Measurements from ENCODE around the gene MB. TPM values are rescaled to one million over a fixed set of nuclear protein-coding genes. Genes with fewer than 3 reads are reported as not detected.
A peak's percentile ranks its signal among the peaks of the same experiment; 100 is the strongest.

MB gene
- total RNA-seq, 1 donor from 2014 or later = not detected

- FAIRE-seq (no peak), DNase-seq (ENCODE audit: low spot score in 2 of 2) (no peak)
Measured at GRCh38 chr22:35599364-35599763, 17.8 kb downstream of the MB start.

- FAIRE-seq (no peak), DNase-seq (ENCODE audit: low spot score in 2 of 2) (no peak)
Measured at GRCh38 chr22:35598396-35598710, 18.8 kb downstream of the MB start.

- no peak for FAIRE-seq
- DNase-seq (ENCODE audit: low spot score in 2 of 2) = no peak
Measured at GRCh38 chr22:35597692-35598395, 19.3 kb downstream of the MB start.

GRCh38 chr22:35596821-35597220 lies 20.3 kb downstream of the MB start:
- DNase-seq (ENCODE audit: low spot score in 2 of 2) (no peak), FAIRE-seq (no peak)

- no peak for DNase-seq (ENCODE audit: low spot score in 2 of 2)
- FAIRE-seq = no peak
Measured at GRCh38 chr22:35594686-35595085, 22.4 kb downstream of the MB start.

- FAIRE-seq (no peak), DNase-seq (ENCODE audit: low spot score in 2 of 2) (no peak)
Measured at GRCh38 chr22:35593891-35594470, 23.1 kb downstream of the MB start.

GRCh38 chr22:35593071-35593890 lies 23.8 kb downstream of the MB start:
- DNase-seq (ENCODE audit: low spot score in 2 of 2) = no peak
- no peak for FAIRE-seq

GRCh38 chr22:35592418-35592967 lies 24.6 kb downstream of the MB start:
- DNase-seq (ENCODE audit: low spot score in 2 of 2) (no peak), FAIRE-seq (no peak)

- DNase-seq (ENCODE audit: low spot score in 2 of 2) (no peak), FAIRE-seq (no peak)
Measured at GRCh38 chr22:35591714-35592417, 25.3 kb downstream of the MB start.

GRCh38 chr22:35590634-35591295 lies 26.4 kb downstream of the MB start:
- DNase-seq (ENCODE audit: low spot score in 2 of 2) = no peak
- no peak for FAIRE-seq

- no peak for FAIRE-seq
- DNase-seq (ENCODE audit: low spot score in 2 of 2) = no peak
Measured at GRCh38 chr22:35589756-35590093, 27.4 kb downstream of the MB start.

- no peak for FAIRE-seq
- DNase-seq (ENCODE audit: low spot score in 2 of 2) = no peak
Measured at GRCh38 chr22:35589071-35589755, 27.9 kb downstream of the MB start.

- DNase-seq (ENCODE audit: low spot score in 2 of 2) = no peak
- no peak for FAIRE-seq
Measured at GRCh38 chr22:35587896-35588295, 29.2 kb downstream of the MB start.

GRCh38 chr22:35587447-35587870 lies 29.7 kb downstream of the MB start:
- no peak for FAIRE-seq
- DNase-seq (ENCODE audit: low spot score in 2 of 2) = no peak

- FAIRE-seq (no peak), DNase-seq (ENCODE audit: low spot score in 2 of 2) (no peak)
Measured at GRCh38 chr22:35586771-35587170, 30.4 kb downstream of the MB start.

GRCh38 chr22:35582861-35583670 lies 34.1 kb downstream of the MB start:
- peak; percentile 66 to 88 for DNase-seq (ENCODE audit: low spot score in 2 of 2)
- no peak for FAIRE-seq

- DNase-seq (ENCODE audit: low spot score in 2 of 2) (no peak), FAIRE-seq (no peak)
Measured at GRCh38 chr22:35582218-35582860, 34.8 kb downstream of the MB start.

GRCh38 chr22:35581023-35581413 lies 36.1 kb downstream of the MB start:
- no peak for FAIRE-seq
- DNase-seq (ENCODE audit: low spot score in 2 of 2) = no peak
